Mammary epithelial cell (primary cell): ENCODE measurements around the gene FYB2.

Source experiments
- CTCF ChIP-seq, 2 donors: IDR thresholded peaks in 1 of 2; conservative IDR thresholded peaks in 1 of 2; 2 replicates each; pipeline ENCODE4 v1.5.1; 2011 to 2012; ENCODE audit warnings: inconsistent platforms in 2 of 2, low read length in 2 of 2, mild to moderate bottlenecking in 2 of 2, control low read depth in 1 of 2, low read depth in 1 of 2; ENCODE audit not compliant: insufficient read depth in 1 of 2; ENCODE audit errors: extremely low read depth in 1 of 2
- EZH2 ChIP-seq: IDR thresholded peaks from 2 replicates; pipeline ENCODE4 v1.6.1; 2012; ENCODE audit warnings: low read length, inconsistent platforms, borderline replicate concordance

- TF ChIP-seq EZH2 (no peak), CTCF (conservative IDR thresholded peaks at IDR 0.05 in 1 of 2, IDR thresholded peaks at IDR 0.05 in 1 of 2; ENCODE audit: extremely low read depth in 1 of 2, insufficient read depth in 1 of 2, low read depth in 1 of 2, low read length in 2 of 2) (no peak)
Observed at GRCh38 chr1:56830052-56830451, 10.8 kb upstream of the FYB2 start.
